ENCODE data around the gene GPR87.

DNA sequence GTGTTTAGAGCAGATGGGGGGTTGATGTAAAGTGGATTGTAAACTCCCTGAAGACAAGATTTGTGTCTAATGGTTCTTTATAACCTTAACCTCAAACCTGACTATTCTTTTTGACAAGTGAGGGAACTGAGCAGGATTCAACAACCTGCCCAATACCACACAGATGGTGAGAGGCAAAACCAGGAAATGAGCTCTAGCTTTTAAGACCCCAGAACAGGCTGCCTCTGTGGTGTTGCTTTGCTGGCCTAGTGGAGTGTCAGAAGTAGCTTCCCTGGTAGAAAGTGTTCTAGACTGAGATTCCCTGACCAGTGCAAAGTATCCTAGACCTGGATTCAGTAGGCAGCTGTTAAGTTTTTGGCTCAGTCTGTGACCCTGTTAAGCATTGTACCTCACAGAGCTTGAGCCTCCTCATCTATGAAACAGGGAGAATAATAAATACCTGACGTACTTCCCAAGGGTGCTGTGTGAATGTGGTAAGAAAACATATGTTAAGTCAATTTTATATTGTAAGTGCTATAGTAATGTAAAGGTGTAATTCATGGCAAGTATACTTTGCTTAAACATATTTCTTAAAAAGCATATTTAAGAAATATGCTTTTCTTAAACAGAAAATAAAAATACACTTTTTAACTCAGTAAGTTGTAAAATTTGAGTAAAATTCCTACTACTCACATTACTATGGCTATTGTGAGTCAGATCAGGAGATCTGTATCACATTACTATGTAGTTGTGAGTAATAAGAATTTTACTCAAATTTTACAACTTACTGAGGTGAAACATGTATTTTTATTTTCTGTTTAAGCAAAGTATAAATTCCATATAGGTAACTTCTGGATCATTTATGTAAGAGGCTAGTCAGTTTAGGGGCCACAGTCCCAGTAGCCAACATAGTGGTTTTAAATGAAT is 8.8 kb downstream of the GPR87 start:
- TF ChIP-seq, protein P1, sequence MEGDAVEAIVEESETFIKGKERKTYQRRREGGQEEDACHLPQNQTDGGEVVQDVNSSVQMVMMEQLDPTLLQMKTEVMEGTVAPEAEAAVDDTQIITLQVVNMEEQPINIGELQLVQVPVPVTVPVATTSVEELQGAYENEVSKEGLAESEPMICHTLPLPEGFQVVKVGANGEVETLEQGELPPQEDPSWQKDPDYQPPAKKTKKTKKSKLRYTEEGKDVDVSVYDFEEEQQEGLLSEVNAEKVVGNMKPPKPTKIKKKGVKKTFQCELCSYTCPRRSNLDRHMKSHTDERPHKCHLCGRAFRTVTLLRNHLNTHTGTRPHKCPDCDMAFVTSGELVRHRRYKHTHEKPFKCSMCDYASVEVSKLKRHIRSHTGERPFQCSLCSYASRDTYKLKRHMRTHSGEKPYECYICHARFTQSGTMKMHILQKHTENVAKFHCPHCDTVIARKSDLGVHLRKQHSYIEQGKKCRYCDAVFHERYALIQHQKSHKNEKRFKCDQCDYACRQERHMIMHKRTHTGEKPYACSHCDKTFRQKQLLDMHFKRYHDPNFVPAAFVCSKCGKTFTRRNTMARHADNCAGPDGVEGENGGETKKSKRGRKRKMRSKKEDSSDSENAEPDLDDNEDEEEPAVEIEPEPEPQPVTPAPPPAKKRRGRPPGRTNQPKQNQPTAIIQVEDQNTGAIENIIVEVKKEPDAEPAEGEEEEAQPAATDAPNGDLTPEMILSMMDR (IDR thresholded peaks at IDR 0.05; ENCODE audit: insufficient read depth, low read depth, low read length) = no peak
- no peak for TF ChIP-seq EZH2 (IDR thresholded peaks at IDR 0.05; ENCODE audit: insufficient read depth, low read length)

Measured in astrocyte (in vitro differentiated cells and primary cell).